HUES6 (cell line): ENCODE data around the gene MCFD2.

Source experiments
- H3K27ac ChIP-seq: 2 replicates; pipeline ENCODE4 v1.7.0; 2013; ENCODE audit warnings: low read depth, mild to moderate bottlenecking, low read length, inconsistent platforms
- H3K27me3 ChIP-seq: 2 replicates; pipeline ENCODE4 v1.6.1; 2013; ENCODE audit warnings: low read length; ENCODE audit not compliant: control insufficient read depth, insufficient read depth
- H3K36me3 ChIP-seq: 2 replicates; pipeline ENCODE4 v1.6.1; 2013; ENCODE audit warnings: low read length; ENCODE audit not compliant: control insufficient read depth, insufficient read depth
- H3K4me1 ChIP-seq: 2 replicates; pipeline ENCODE4 v1.6.1; 2013; ENCODE audit warnings: low read length; ENCODE audit not compliant: control insufficient read depth, insufficient read depth
- H3K4me3 ChIP-seq: 2 replicates; pipeline ENCODE4 v1.5.1; 2013; ENCODE audit warnings: low read depth, low read length
- H3K9ac ChIP-seq: one replicate; pipeline ENCODE4 v1.6.1; 2013; ENCODE audit warnings: mild to moderate bottlenecking, low read length
- H3K9me3 ChIP-seq: 2 replicates; pipeline ENCODE4 v1.6.1; 2013; ENCODE audit warnings: low read depth, low read length; ENCODE audit not compliant: control insufficient read depth, insufficient read depth

Gene MCFD2

DNA sequence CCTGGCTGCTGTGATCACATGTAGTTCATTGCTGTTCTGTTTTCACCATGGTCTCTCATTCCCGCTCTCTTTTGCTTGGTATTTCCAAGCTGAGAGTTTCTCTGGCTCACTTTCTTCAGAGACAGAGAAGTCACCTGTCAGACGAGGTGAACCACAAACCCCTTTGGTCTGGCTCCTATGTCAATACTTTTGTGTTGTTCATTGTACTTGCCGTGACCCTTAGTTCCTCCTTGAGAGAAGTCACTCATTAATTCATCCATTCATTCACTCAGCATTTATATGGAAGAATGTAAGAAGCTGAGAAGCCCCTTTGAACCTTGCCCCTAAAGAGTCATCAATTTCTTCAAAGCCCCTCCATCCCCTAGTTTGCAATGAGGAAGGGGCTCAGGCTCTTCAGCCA is 15.2 kb downstream of the MCFD2 start:
- Histone ChIP-seq H3K27ac (no peak overlapping the region), H3K36me3 (peaks cover 6% of the 10 kb centered on the region), H3K9me3 (no peaks in the 10 kb centered on the region), H3K9ac (no peak overlapping the region), H3K4me1 (no peaks in the 10 kb centered on the region), H3K27me3 (no peaks in the 10 kb centered on the region), H3K4me3 (no peak overlapping the region)

DNA sequence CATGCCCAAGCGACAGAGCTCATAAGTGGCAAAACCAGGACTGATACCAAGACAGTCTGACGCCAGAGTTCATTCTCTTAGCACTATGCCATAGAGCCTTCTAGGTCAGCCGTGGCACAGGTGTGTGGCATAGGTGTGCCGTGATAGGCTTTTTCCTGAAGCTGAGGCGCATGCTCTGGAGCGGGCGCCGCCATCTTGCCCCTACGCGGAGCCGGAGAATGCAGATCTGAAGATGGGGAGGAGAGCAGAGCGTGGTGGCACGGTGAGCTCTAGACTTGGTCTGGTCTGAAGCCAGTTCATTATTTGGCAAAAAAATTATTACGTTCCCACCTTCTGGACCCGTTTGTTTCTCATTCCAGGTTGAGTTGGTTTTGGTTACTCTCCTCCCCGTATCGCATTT is 16.6 kb downstream of the MCFD2 start:
- H3K9me3 ChIP-seq = no peaks in the 10 kb centered on the region
- no peak overlapping the region for H3K4me3 ChIP-seq
- no peak overlapping the region for H3K9ac ChIP-seq
- H3K27me3 ChIP-seq = no peaks in the 10 kb centered on the region
- H3K27ac ChIP-seq = no peak overlapping the region
- no peaks in the 10 kb centered on the region for H3K36me3 ChIP-seq
- H3K4me1 ChIP-seq = no peaks in the 10 kb centered on the region

GRCh38 chr2:46898024-46898423 is 17.6 kb downstream of the MCFD2 start:
- H3K9me3 ChIP-seq = no peaks in the 10 kb centered on the region
- no peaks in the 10 kb centered on the region for H3K4me1 ChIP-seq
- H3K9ac ChIP-seq = no peak overlapping the region
- no peak overlapping the region for H3K27ac ChIP-seq
- H3K4me3 ChIP-seq = no peak overlapping the region
- H3K27me3 ChIP-seq = no peaks in the 10 kb centered on the region
- no peaks in the 10 kb centered on the region for H3K36me3 ChIP-seq

DNA sequence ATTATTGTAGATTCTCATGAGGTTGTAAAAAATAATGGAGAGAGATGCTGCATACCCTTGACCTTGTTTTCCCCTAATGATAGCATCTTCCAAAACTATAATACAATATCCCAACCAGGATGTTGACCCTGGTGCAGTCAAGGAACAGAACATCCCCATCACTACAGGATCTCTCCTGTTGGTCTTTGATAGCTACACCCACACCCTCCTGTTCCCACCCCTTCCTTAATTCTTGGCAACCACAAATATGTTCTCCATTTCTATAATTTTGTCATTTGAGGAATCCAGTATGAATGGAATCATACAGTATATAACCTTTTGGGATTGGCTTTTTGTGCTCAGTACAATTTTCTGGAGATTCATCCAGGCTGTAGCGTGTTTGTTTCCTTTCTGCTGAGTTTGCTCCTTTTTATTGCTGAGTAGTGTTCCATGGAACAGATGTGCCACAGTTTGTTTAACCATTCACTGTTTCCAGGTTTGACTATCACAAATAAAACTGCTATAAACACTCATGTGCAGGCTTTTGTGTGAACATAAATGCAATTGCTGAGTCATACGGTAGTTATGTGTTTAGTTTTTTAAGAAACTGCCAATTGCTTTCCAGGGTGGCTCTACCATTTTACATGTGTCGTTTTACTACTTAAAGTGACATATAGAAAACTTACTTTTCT is 22.2 kb downstream of the MCFD2 start:
- no peak overlapping the region for H3K27ac ChIP-seq
- H3K27me3 ChIP-seq = no peaks in the 10 kb centered on the region
- H3K4me3 ChIP-seq = no peak overlapping the region
- H3K36me3 ChIP-seq = no peaks in the 10 kb centered on the region
- H3K9ac ChIP-seq = no peak overlapping the region
- H3K9me3 ChIP-seq = no peaks in the 10 kb centered on the region
- H3K4me1 ChIP-seq = no peaks in the 10 kb centered on the region; the same call in 1 of the 2 replicates

- Histone ChIP-seq H3K36me3 (no peaks in the 10 kb centered on the region), H3K27me3 (no peaks in the 10 kb centered on the region), H3K27ac (no peak overlapping the region), H3K4me3 (no peak overlapping the region), H3K4me1 (no peaks in the 10 kb centered on the region; the same call in 1 of the 2 replicates), H3K9me3 (no peaks in the 10 kb centered on the region), H3K9ac (no peak overlapping the region)
Measured at GRCh38 chr2:46891956-46892553, 23.6 kb downstream of the MCFD2 start.

- Histone ChIP-seq H3K27ac (no peak overlapping the region), H3K36me3 (no peaks in the 10 kb centered on the region), H3K27me3 (no peaks in the 10 kb centered on the region), H3K9ac (no peak overlapping the region), H3K4me3 (no peak overlapping the region), H3K4me1 (no peaks in the 10 kb centered on the region; the same call in 1 of the 2 replicates), H3K9me3 (no peaks in the 10 kb centered on the region)
Measured at GRCh38 chr2:46888421-46888952, 27.1 kb downstream of the MCFD2 start.

- no peaks in the 10 kb centered on the region for H3K27me3 ChIP-seq
- H3K4me3 ChIP-seq = no peak overlapping the region
- no peaks in the 10 kb centered on the region for H3K36me3 ChIP-seq
- H3K4me1 ChIP-seq = no peaks in the 10 kb centered on the region; the same call in 1 of the 2 replicates
- H3K9ac ChIP-seq = no peak overlapping the region
- no peak overlapping the region for H3K27ac ChIP-seq
- no peaks in the 10 kb centered on the region for H3K9me3 ChIP-seq
Measured at GRCh38 chr2:46887028-46887885, 28.3 kb downstream of the MCFD2 start.

DNA sequence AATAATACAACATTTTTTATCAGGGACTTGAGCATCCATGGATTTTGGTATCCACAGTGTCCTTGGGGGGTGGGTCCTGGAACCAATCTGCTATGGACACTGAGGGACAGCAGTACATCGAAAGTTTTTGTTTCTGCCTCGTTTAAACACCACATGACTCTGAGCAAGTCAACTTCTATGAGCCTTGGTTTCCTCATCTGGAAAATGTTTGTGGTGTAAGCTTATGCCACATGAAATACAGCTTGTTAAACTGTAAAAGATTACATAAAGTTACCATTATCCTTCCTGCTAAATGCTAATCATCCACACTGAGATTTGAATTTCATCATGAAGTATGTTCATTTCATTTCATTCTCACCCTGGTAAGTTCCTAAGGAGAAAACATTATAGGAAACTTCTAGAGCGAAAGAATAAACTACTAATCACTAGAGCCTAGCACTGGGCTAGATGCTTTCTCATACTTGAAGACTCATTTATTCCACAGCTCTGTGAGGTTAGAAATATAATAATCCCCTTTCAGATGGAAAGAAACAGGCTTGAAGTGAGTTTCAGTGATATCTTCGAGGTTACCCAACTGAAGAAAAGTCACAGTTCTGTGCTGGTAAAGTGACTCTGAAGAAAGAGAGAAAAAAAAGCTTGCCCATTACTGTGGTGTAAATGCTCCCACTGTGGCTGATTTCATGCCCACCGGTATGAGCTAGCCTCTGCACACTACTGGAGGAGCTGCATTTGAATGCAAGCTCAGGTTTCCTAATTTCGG is 29.2 kb downstream of the MCFD2 start:
- Histone ChIP-seq H3K4me3 (no peak overlapping the region), H3K9ac (no peak overlapping the region), H3K9me3 (no peaks in the 10 kb centered on the region), H3K4me1 (no peaks in the 10 kb centered on the region; the same call in 1 of the 2 replicates), H3K36me3 (no peaks in the 10 kb centered on the region), H3K27me3 (no peaks in the 10 kb centered on the region), H3K27ac (no peak overlapping the region)

DNA sequence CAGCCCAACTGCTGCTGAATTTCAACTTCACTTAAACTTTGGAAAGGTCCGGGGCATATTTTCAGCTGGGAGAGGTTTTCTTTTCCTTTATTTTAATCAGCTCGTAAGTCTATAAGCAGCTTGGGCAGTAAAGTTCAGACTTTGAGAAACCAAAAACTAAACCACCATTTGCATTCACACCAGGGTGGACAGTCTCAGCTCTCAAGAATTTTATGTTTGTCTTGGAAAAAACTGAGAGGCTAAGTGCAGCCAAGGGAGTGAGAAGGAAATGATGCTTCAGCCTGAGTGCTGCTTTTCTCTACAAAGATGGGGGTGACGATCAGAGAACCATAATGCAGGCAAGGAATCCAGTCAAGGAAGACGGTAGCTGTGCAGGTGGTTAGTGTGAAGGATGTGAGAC is 30.2 kb downstream of the MCFD2 start:
- H3K4me3 ChIP-seq = no peak overlapping the region
- no peaks in the 10 kb centered on the region for H3K27me3 ChIP-seq
- H3K4me1 ChIP-seq = no peaks in the 10 kb centered on the region; the same call in 1 of the 2 replicates
- no peak overlapping the region for H3K27ac ChIP-seq
- H3K36me3 ChIP-seq = no peaks in the 10 kb centered on the region
- H3K9ac ChIP-seq = no peak overlapping the region
- H3K9me3 ChIP-seq = no peaks in the 10 kb centered on the region

DNA sequence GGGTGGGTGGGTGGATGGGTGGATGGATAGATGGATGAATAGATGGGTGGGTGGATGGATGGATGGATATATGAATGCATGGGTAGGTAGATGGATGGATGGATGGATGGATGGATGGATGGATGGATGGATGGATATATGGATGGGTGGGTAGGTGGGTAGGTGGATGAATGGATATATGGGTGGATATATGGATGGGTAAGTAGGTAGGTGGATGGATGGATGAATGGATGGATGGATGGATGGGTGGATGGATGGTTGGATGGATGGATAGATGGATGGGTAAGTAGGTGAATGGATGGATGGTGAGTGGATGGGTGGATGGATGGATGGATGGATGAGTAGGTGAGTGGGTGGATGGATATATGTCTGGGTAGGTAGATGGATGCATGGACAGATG is 36.1 kb downstream of the MCFD2 start:
- H3K36me3 ChIP-seq = no peaks in the 10 kb centered on the region
- H3K9me3 ChIP-seq = no peaks in the 10 kb centered on the region
- H3K4me1 ChIP-seq = no peaks in the 10 kb centered on the region
- no peak overlapping the region for H3K4me3 ChIP-seq
- no peak overlapping the region for H3K9ac ChIP-seq
- no peak overlapping the region for H3K27ac ChIP-seq
- no peaks in the 10 kb centered on the region for H3K27me3 ChIP-seq
